Psoas muscle (tissue), 8 donors: ENCODE data around the gene GOLGA1. TPM values are rescaled to one million over a fixed set of nuclear protein-coding genes. Genes with fewer than 3 reads are reported as not detected.
"Not testable (repeated sequence)": the region's sequence is repeated elsewhere in the genome, so short reads cannot be mapped to it uniquely, and the experiment has no call there.

ENCODE experiments used
- ATAC-seq, 4 donors: fragments of 200-7000 bp; cut with Tn5 transposase; one replicate each; pipeline ENCODE4 v1.9.1; 2020; ENCODE audit warnings: moderate library complexity in 3 of 4, mild to moderate bottlenecking in 2 of 4
- DNase-seq, 2 donors: peaks; one replicate each; pipeline ENCODE4 v3.0.0-alpha.2; 2020
- H3K27ac ChIP-seq: fragments of 200-600 bp; one replicate; pipeline ENCODE4 v1.8.0; 2022
- H3K27me3 ChIP-seq, 3 donors: fragments of 200-600 bp in 1 of 3; one replicate each; pipeline versions ENCODE4 v1.6.1 to v1.8.0; 2013 to 2022; ENCODE audit warnings: low read length in 2 of 3, mild to moderate bottlenecking in 2 of 3, moderate library complexity in 1 of 3; ENCODE audit not compliant: insufficient read depth in 3 of 3
- H3K36me3 ChIP-seq, 2 donors: fragments of 200-600 bp in 1 of 2; one replicate each; pipeline versions ENCODE4 v1.6.1 to v1.8.0; 2013 to 2022; ENCODE audit warnings: low read depth in 1 of 2, mild to moderate bottlenecking in 1 of 2, moderate library complexity in 1 of 2; ENCODE audit not compliant: insufficient read depth in 1 of 2
- H3K4me1 ChIP-seq: fragments of 200-600 bp; one replicate; pipeline ENCODE4 v1.8.0; 2022
- H3K4me3 ChIP-seq: fragments of 200-600 bp; one replicate; pipeline ENCODE4 v1.8.0; 2022; ENCODE audit warnings: mild to moderate bottlenecking
- H3K9me3 ChIP-seq: fragments of 200-600 bp; one replicate; pipeline ENCODE4 v1.8.0; 2022
- CTCF ChIP-seq: fragments of 200-600 bp; IDR thresholded peaks from one replicate; pipeline ENCODE4 v1.8.0; 2022; ENCODE audit warnings: antibody characterized with exemption
- WGBS, 3 donors: extraction: QIAGEN DNeasy Blood & Tissue Kit; methylation state at CpG; one replicate each; pipeline versions ENCODE4 v1.1.6 to v1.1.7; 2013; 5-methylcytosine and 5-hydroxymethylcytosine counted together
- intact Hi-C, 2 donors: fragments of 100-400 bp; cut with DNase I; formaldehyde crosslinking; loops; one replicate each; pipeline versions ENCODE4 v1.11.0 to v1.14.2; 2022
- polyA plus RNA-seq, 3 donors: library from polyadenylated mRNA; stranded (reverse); fragments of 200-250 nt; gene quantifications; one replicate each; pipeline ENCODE4 v1.2.3, GENCODE V29; 2013
- total RNA-seq, 4 donors: library from RNA; stranded (reverse); fragmentation: NEBNext Ultra II Directional in 2 of 4; extraction: Animal tissue kit (Norgen Biotek cat#: 25700) in 2 of 4; gene quantifications; one replicate each; pipeline versions ENCODE4 v1.2.1 to v1.2.4, GENCODE V29; 2021 to 2023
- donor health status: healthy with polysubstance abuse.
- donor health status: DM: no; HTN: no; CAD: no; lungs with moderate emphysema.
- donor health status: Bipolar disorder and iron deficiency.
- donor health status: healthy.
- donor health status: DM: yes; HTN: yes; CAD: no.
- donor health status: DM: no; HTN: no; CAD: no.
- donor health status: DM: no; HTN: no; CAD: no.
- donor health status: DM: yes; HTN: yes; CAD: no.

The GOLGA1 gene
- total and polyA plus RNA-seq, 7 donors, result 8.0 to 23.0 (median 15.2) TPM

GRCh38 chr9:124973807-124974206 lies 32.9 kb upstream of the GOLGA1 start:
- ATAC-seq (no peak), DNase-seq (no peak)
- Histone ChIP-seq H3K9me3 (no peaks in the 10 kb centered on the region), H3K4me3 (no peak overlapping the region), H3K27me3 (no peaks in the 10 kb centered on the region), H3K27ac (no peak overlapping the region), H3K4me1 (no peaks in the 10 kb centered on the region), H3K36me3 (peaks cover 0 to 54% of the 10 kb centered on the region in 2 donors)
- TF ChIP-seq CTCF, result no peak
- intact Hi-C loops, result no loop called here
- WGBS, 3 donors, result 93 to 95% (median 95%) methylated on average over 6 of the region's 6 CpGs

GRCh38 chr9:124972241-124972770 lies 31.4 kb upstream of the GOLGA1 start:
- Histone ChIP-seq H3K27ac (no peak overlapping the region), H3K9me3 (no peaks in the 10 kb centered on the region), H3K4me1 (no peaks in the 10 kb centered on the region), H3K4me3 (no peak overlapping the region), H3K36me3 (peaks cover 0 to 60% of the 10 kb centered on the region in 2 donors), H3K27me3 (no peaks in the 10 kb centered on the region)
- 97 to 100% (median 98%) methylated on average over 2 of the region's 2 CpGs for WGBS, 3 donors
- DNase-seq (no peak), ATAC-seq (no peak)
- intact Hi-C loops, result no loop called here
- no peak for TF ChIP-seq CTCF

- Histone ChIP-seq H3K9me3 (no peaks in the 10 kb centered on the region), H3K36me3 (peaks cover 0 to 43% of the 10 kb centered on the region in 2 donors), H3K27me3 (no peaks in the 10 kb centered on the region), H3K4me1 (no peaks in the 10 kb centered on the region), H3K27ac (no peak overlapping the region), H3K4me3 (no peak overlapping the region)
- no peak for ATAC-seq
- no peak for TF ChIP-seq CTCF
- no peak for DNase-seq
- 75 to 89% (median 77%) methylated on average over 2 of the region's 2 CpGs for WGBS, 3 donors
- intact Hi-C loops, result no loop called here
Observed at GRCh38 chr9:124969401-124969800, 28.5 kb upstream of the GOLGA1 start.

GRCh38 chr9:124968238-124968637 lies 27.4 kb upstream of the GOLGA1 start:
- TF ChIP-seq CTCF, result no peak
- no peaks in the 10 kb centered on the region for H3K27me3 ChIP-seq
- WGBS, 3 donors, result 90 to 97% (median 93%) methylated on average over 9 of the region's 9 CpGs
- DNase-seq (no peak), ATAC-seq (no peak)
- H3K27ac ChIP-seq, result no peak overlapping the region
- no peaks in the 10 kb centered on the region for H3K4me1 ChIP-seq
- H3K36me3 ChIP-seq, result peaks cover 0 to 35% of the 10 kb centered on the region in 2 donors
- no peaks in the 10 kb centered on the region for H3K9me3 ChIP-seq
- intact Hi-C loops, result no loop called here
- no peak overlapping the region for H3K4me3 ChIP-seq

GRCh38 chr9:124965775-124966568 lies 25.1 kb upstream of the GOLGA1 start:
- H3K27me3 ChIP-seq, H3K4me3 ChIP-seq, DNase-seq, ATAC-seq, H3K9me3 ChIP-seq, H3K4me1 ChIP-seq, H3K27ac ChIP-seq, intact Hi-C loops: not testable (repeated sequence)
- 75 to 89% (median 79%) methylated on average over 5 of the region's 5 CpGs for WGBS, 3 donors
- H3K36me3 ChIP-seq, result peaks cover 0 to 22% of the 10 kb centered on the region in 2 donors
